GM19240 (cell line): ENCODE results near the gene OR52A1.
"Not testable (repeated sequence)": the region's sequence is repeated elsewhere in the genome, so short reads cannot be mapped to it uniquely, and the experiment has no call there.

Experiments used
- DNase-seq: peaks from one replicate; pipeline ENCODE4 v3.0.0; 2011; ENCODE audit warnings: low spot score; ENCODE audit not compliant: insufficient read length

OR52A1 gene

GRCh38 chr11:5154657-5155056, at the start of gene OR52A1:
TSS of gene OR52A1 (minus strand) at chr11:5154757. CDS start at chr11:5152369, 2,388 bp downstream.
- no peak for DNase-seq

GRCh38 chr11:5203366-5203765, 48.8 kb upstream of the OR52A1 start:
- DNase-seq: no peak

GRCh38 chr11:5200582-5200981, 46.0 kb upstream of the OR52A1 start, which contains the start of gene OR51V1:
TSS of gene OR51V1 (minus strand) at chr11:5200682. CDS start at chr11:5200682, 0 bp downstream.
- DNase-seq: no peak

GRCh38 chr11:5198285-5198684, 43.7 kb upstream of the OR52A1 start:
- no peak for DNase-seq

- DNase-seq: no peak
These were observed 43.0 kb upstream of the OR52A1 start for GRCh38 chr11:5197536-5197935.

GRCh38 chr11:5196731-5197130, 42.2 kb upstream of the OR52A1 start:
- DNase-seq: no peak

- DNase-seq: no peak
These were observed 41.5 kb upstream of the OR52A1 start for GRCh38 chr11:5196067-5196466.

- no peak for DNase-seq
These were observed 38.2 kb upstream of the OR52A1 start for GRCh38 chr11:5192738-5193137.

GRCh38 chr11:5188201-5188600, 33.6 kb upstream of the OR52A1 start:
- DNase-seq: no peak

GRCh38 chr11:5178046-5178837, 23.7 kb upstream of the OR52A1 start:
- DNase-seq: no peak

GRCh38 chr11:5174934-5175333, 20.4 kb upstream of the OR52A1 start:
- DNase-seq: no peak

GRCh38 chr11:5171856-5172255, 17.3 kb upstream of the OR52A1 start:
- DNase-seq: no peak

- not testable (repeated sequence) for DNase-seq
These were observed 11.3 kb upstream of the OR52A1 start for GRCh38 chr11:5165898-5166297.

GRCh38 chr11:5164807-5165206, 10.2 kb upstream of the OR52A1 start:
- DNase-seq: not testable (repeated sequence)

GRCh38 chr11:5161045-5161444, 6.5 kb upstream of the OR52A1 start:
- not testable (repeated sequence) for DNase-seq

- DNase-seq: not testable (repeated sequence)
These were observed 5.7 kb upstream of the OR52A1 start for GRCh38 chr11:5160217-5160616.

GRCh38 chr11:5159806-5160205, 5.2 kb upstream of the OR52A1 start:
- no peak for DNase-seq

GRCh38 chr11:5153574-5154431, 754 bp downstream of the OR52A1 start:
- no peak for DNase-seq

- no peak for DNase-seq
These were observed 2.8 kb downstream of the OR52A1 start for GRCh38 chr11:5151713-5152153.

GRCh38 chr11:5144206-5144605, 10.4 kb downstream of the OR52A1 start:
- not testable (repeated sequence) for DNase-seq

- DNase-seq: no peak
These were observed 16.6 kb downstream of the OR52A1 start, which contains the start of gene OR52A5 for GRCh38 chr11:5137996-5138395. TSS of gene OR52A5 (minus strand) at chr11:5138356. CDS start at chr11:5132642, 5,714 bp downstream.

- no peak for DNase-seq
These were observed 17.5 kb downstream of the OR52A1 start for GRCh38 chr11:5137014-5137413.
